Caco-2 (cell line): ENCODE data around the gene APC2. TPM values are rescaled to one million over a fixed set of nuclear protein-coding genes. Genes with fewer than 3 reads are reported as not detected.
"Not testable (repeated sequence)": the region's sequence is repeated elsewhere in the genome, so short reads cannot be mapped to it uniquely, and the experiment has no call there.

ENCODE experiments used
- BruUV-seq: library from RNA; stranded (reverse); fragments of 400-500 nt; replicated peaks from 2 replicates; lab custom pipeline; 2021; lab: Mats Ljungman, UMichigan
- CTCF ChIA-PET: fragments of 300-600 bp; sonication (Branson Sonifier 250); formaldehyde crosslinking; loops from one replicate; lab custom pipeline; 2022; ENCODE audit warnings: antibody characterized with exemption; lab: Charles Lee
- POLR2A ChIA-PET: fragments of 300-600 bp; sonication (Branson Sonifier 250); formaldehyde crosslinking; loops from one replicate; lab custom pipeline; 2022; ENCODE audit warnings: antibody characterized with exemption; lab: Charles Lee
- DNase-seq, 2 experiments: peaks; one replicate each; pipeline versions ENCODE4 v3.0.0 to v3.0.0-alpha.2; 2020 to 2022
- H3K27me3 ChIP-seq: replicated peaks from 2 replicates; pipeline ENCODE4 v1.6.0; 2011; ENCODE audit warnings: low read length; ENCODE audit not compliant: control insufficient read depth, insufficient read depth
- H3K36me3 ChIP-seq: 2 replicates; pipeline ENCODE4 v1.5.1; 2011; ENCODE audit warnings: low read length; ENCODE audit not compliant: control insufficient read depth, insufficient read depth
- H3K4me1 ChIP-seq: fragments of 250-450 bp; sonication (Bioruptor Pico); 2 replicates; pipeline ENCODE4 v1.5.1; 2020; ENCODE audit warnings: mild to moderate bottlenecking
- H3K4me3 ChIP-seq: 2 replicates; pipeline ENCODE4 v1.5.1; 2011; ENCODE audit warnings: low read depth, mild to moderate bottlenecking, control low read depth, low read length
- H3K9me3 ChIP-seq: fragments of 250-450 bp; sonication (Bioruptor Pico); 2 replicates; pipeline ENCODE4 v1.5.1; 2020; ENCODE audit warnings: mild to moderate bottlenecking, moderate library complexity
- H3K27ac Mint-ChIP-seq: one replicate; pipeline ENCODE4 v1.8.0; 2022; ENCODE audit warnings: mixed read lengths; ENCODE audit not compliant: unreplicated experiment
- H3K27me3 Mint-ChIP-seq: one replicate; pipeline ENCODE4 v1.8.0; 2022; ENCODE audit warnings: mixed read lengths; ENCODE audit not compliant: insufficient read depth, unreplicated experiment
- H3K36me3 Mint-ChIP-seq: one replicate; pipeline ENCODE4 v1.8.0; 2022; ENCODE audit warnings: mild to moderate bottlenecking, mixed read lengths; ENCODE audit not compliant: insufficient read depth, unreplicated experiment
- H3K4me1 Mint-ChIP-seq: one replicate; pipeline ENCODE4 v1.8.0; 2022; ENCODE audit warnings: low read depth, mixed read lengths; ENCODE audit not compliant: unreplicated experiment
- H3K4me3 Mint-ChIP-seq: one replicate; pipeline ENCODE4 v1.8.0; 2022; ENCODE audit warnings: mild to moderate bottlenecking, moderate library complexity, mixed read lengths; ENCODE audit not compliant: unreplicated experiment
- H3K9me3 Mint-ChIP-seq: one replicate; pipeline ENCODE4 v1.8.0; 2022; ENCODE audit warnings: mixed read lengths; ENCODE audit not compliant: unreplicated experiment
- CTCF ChIP-seq, 2 experiments: fragments of 200-600 bp in 1 of 2; IDR thresholded peaks; 1 replicate in 1 of 2; 2 replicates in 1 of 2; pipeline versions ENCODE4 v1.5.1 to v1.8.0; 2011 to 2022; ENCODE audit warnings: antibody characterized with exemption in 1 of 2, control low read depth in 1 of 2, inconsistent platforms in 1 of 2, low read depth in 1 of 2, low read length in 1 of 2, mild to moderate bottlenecking in 1 of 2, moderate library complexity in 1 of 2; ENCODE audit not compliant: insufficient read depth in 1 of 2, severe bottlenecking in 1 of 2, unreplicated experiment in 1 of 2
- intact Hi-C: fragments of 100-400 bp; cut with micrococcal nuclease; formaldehyde crosslinking; loops from one replicate; pipeline ENCODE4 v1.10.0; 2022; ENCODE audit not compliant: unreplicated experiment
- total RNA-seq: library from RNA; stranded (reverse); gene quantifications from 2 replicates; pipeline ENCODE4 v1.2.3, GENCODE V29; 2022

Gene APC2
- total RNA-seq, 1 experiment from 2014 or later: 9.5 TPM

- Histone ChIP-seq H3K4me1 (peaks cover 34% of the 10 kb centered on the region), H3K36me3 (peaks cover 8% of the 10 kb centered on the region), H3K9me3 (no peaks in the 10 kb centered on the region), H3K27me3 (no peaks in the 10 kb centered on the region), H3K4me3 (peak overlapping the region; percentile 67)
- Mint-ChIP-seq H3K9me3 (no peaks in the 10 kb centered on the region), H3K27me3 (no peaks in the 10 kb centered on the region), H3K4me1 (peaks cover 10% of the 10 kb centered on the region), H3K4me3 (peak overlapping the region; percentile 87), H3K36me3 (peaks cover 80% of the 10 kb centered on the region), H3K27ac (peak overlapping the region; percentile 96)
- intact Hi-C loops: no loop called here
- POLR2A ChIA-PET: interaction anchor here (0.7 kb wide), 2 partner anchors 36 to 52 kb away, joined by 3 to 4 read pairs; no protein-coding TSS in a partner anchor
- no TSS peak for BruUV-seq
- TF ChIP-seq CTCF (IDR thresholded peaks at IDR 0.05; ENCODE audit: insufficient read depth in 1 of 2, low read depth in 1 of 2, low read length in 1 of 2, severe bottlenecking in 1 of 2, unreplicated experiment in 1 of 2): no peak
- CTCF ChIA-PET: interaction anchor here (0.6 kb wide), 1 partner anchor 263 kb away, joined by 4 read pairs; no protein-coding TSS in a partner anchor
- no peak for DNase-seq
Observed at GRCh38 chr19:1438933-1439354, 11.0 kb upstream of the APC2 start.

DNA sequence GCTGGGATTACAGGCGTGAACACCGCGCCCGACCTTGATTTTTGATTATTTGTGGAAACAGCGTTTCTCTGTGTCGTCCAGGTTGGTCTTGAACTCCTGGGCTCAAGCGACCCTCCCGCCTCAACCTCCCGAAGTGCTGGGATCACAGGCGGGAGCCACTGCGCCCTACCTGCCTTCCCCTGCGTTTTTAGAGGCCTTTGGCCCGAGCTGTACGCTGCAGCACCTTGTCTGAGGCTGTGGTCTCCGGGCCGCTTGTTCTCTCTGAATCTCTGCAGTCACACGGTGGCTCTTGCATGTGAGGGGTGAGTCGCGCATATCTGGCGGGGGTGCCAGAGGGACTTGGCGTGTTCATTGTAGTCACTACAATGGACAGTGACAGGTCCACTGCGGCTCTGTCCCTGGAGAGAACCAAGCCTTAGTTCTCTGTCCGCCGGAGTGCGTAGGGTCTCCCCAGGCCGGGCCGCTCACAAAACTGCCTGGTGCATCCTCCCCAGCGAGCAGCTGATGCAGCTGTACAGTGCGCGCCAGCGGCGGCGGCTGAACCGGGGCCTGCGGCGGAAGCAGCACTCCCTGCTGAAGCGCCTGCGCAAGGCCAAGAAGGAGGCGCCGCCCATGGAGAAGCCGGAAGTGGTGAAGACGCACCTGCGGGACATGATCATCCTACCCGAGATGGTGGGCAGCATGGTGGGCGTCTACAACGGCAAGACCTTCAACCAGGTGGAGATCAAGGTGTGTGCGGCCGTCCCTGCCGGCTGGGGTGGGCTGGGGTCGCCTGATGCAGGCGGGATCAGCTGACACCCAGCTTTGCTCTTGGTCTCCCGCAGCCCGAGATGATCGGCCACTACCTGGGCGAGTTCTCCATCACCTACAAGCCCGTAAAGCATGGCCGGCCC is 10.2 kb upstream of the APC2 start:
- Mint-ChIP-seq H3K27ac (peak overlapping the region; percentile 96), H3K36me3 (peaks cover 80% of the 10 kb centered on the region), H3K4me3 (peak overlapping the region; percentile 87)
- H3K27me3 ChIP-seq, H3K4me1 Mint-ChIP-seq, H3K27me3 Mint-ChIP-seq, H3K9me3 Mint-ChIP-seq, intact Hi-C loops, CTCF ChIA-PET, H3K36me3 ChIP-seq, BruUV-seq, POLR2A ChIA-PET, H3K9me3 ChIP-seq, DNase-seq: not testable (repeated sequence)
- H3K4me1 ChIP-seq: peaks cover 36% of the 10 kb centered on the region
- peak overlapping the region; percentile 67 for H3K4me3 ChIP-seq

DNA sequence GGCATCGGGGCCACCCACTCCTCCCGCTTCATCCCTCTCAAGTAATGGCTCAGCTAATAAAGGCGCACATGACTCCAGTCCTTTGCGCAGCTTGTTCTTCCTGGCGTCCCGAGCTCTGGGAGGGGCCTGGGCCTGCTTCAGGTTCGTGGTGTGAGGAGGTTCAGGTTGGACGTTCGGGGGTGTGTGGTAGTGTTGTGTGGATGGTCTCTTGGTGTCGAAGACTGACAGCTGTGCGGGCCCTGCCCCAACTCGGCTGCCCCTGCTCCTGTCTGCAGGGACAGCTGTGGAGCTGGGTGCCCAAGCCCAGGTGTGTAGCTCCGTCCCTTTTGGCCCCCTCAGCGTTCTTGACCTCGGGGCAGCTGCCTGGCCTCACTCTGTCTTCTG is 9.5 kb upstream of the APC2 start:
- H3K27me3 ChIP-seq: no peaks in the 10 kb centered on the region
- H3K9me3 Mint-ChIP-seq: no peaks in the 10 kb centered on the region
- no TSS peak for BruUV-seq
- peaks cover 82% of the 10 kb centered on the region for H3K36me3 Mint-ChIP-seq
- CTCF ChIA-PET: no interaction called here
- peak overlapping the region; percentile 70 for H3K27ac Mint-ChIP-seq
- POLR2A ChIA-PET: no interaction called here
- H3K4me1 ChIP-seq: peaks cover 36% of the 10 kb centered on the region
- H3K36me3 ChIP-seq: peaks cover 8% of the 10 kb centered on the region
- H3K9me3 ChIP-seq: no peaks in the 10 kb centered on the region
- H3K27me3 Mint-ChIP-seq: no peaks in the 10 kb centered on the region
- H3K4me3 ChIP-seq: no peak overlapping the region
- H3K4me1 Mint-ChIP-seq: peaks cover 10% of the 10 kb centered on the region
- TF ChIP-seq CTCF (IDR thresholded peaks at IDR 0.05; ENCODE audit: insufficient read depth in 1 of 2, low read depth in 1 of 2, low read length in 1 of 2, severe bottlenecking in 1 of 2, unreplicated experiment in 1 of 2): no peak
- DNase-seq: no peak
- intact Hi-C loops: no loop called here
- peak overlapping the region; percentile 87 for H3K4me3 Mint-ChIP-seq
